ENCODE data around the gene CPSF4.

Gene CPSF4

DNA sequence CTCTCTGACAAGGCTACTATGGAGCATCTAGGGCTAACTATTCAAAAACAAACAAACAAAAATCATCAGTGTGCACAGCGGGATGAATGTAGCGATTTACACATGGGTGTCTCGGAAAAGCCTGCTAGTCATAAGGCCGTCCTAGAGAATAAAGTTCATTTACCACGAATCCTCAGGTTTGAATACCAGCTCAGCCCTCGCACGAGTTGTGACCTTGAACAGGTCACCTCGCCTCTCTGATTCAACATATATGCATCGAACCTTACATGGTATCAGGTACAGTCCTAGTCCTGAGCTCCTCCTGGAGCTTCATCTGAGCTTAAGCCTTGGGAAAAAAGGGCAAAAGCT is 26.7 kb downstream of the CPSF4 start:
- peak overlapping the region; percentile 76 for H3K27ac ChIP-seq (ENCODE audit: extremely low read depth, low read depth, low read length)
- H3K4me3 ChIP-seq (ENCODE audit: low read depth, low read length) = peak overlapping the region; percentile 75
- TF ChIP-seq HOXD13 (CRISPR knock-in tag; IDR thresholded peaks at IDR 0.05; ENCODE audit: borderline replicate concordance) = no peak
- no peak for TF ChIP-seq ZNF112 (tag by site-specific recombination; IDR thresholded peaks at IDR 0.05)
- TF ChIP-seq, protein P1, sequence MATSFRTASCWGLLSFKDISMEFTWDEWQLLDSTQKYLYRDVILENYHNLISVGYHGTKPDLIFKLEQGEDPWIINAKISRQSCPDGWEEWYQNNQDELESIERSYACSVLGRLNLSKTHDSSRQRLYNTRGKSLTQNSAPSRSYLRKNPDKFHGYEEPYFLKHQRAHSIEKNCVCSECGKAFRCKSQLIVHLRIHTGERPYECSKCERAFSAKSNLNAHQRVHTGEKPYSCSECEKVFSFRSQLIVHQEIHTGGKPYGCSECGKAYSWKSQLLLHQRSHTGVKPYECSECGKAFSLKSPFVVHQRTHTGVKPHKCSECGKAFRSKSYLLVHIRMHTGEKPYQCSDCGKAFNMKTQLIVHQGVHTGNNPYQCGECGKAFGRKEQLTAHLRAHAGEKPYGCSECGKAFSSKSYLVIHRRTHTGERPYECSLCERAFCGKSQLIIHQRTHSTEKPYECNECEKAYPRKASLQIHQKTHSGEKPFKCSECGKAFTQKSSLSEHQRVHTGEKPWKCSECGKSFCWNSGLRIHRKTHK (tag by site-specific recombination; IDR thresholded peaks at IDR 0.05) = no peak
- TF ChIP-seq, protein P2, sequence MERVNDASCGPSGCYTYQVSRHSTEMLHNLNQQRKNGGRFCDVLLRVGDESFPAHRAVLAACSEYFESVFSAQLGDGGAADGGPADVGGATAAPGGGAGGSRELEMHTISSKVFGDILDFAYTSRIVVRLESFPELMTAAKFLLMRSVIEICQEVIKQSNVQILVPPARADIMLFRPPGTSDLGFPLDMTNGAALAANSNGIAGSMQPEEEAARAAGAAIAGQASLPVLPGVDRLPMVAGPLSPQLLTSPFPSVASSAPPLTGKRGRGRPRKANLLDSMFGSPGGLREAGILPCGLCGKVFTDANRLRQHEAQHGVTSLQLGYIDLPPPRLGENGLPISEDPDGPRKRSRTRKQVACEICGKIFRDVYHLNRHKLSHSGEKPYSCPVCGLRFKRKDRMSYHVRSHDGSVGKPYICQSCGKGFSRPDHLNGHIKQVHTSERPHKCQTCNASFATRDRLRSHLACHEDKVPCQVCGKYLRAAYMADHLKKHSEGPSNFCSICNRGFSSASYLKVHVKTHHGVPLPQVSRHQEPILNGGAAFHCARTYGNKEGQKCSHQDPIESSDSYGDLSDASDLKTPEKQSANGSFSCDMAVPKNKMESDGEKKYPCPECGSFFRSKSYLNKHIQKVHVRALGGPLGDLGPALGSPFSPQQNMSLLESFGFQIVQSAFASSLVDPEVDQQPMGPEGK (tag by site-specific recombination; IDR thresholded peaks at IDR 0.05) = no peak
- TF ChIP-seq ZNF473 (tag by site-specific recombination; IDR thresholded peaks at IDR 0.05) = no peak
- no peak for TF ChIP-seq ZNF664 (tag by site-specific recombination; IDR thresholded peaks at IDR 0.05)
- no peak for TF ChIP-seq ZNF221 (tag by site-specific recombination; IDR thresholded peaks at IDR 0.05; ENCODE audit: borderline replicate concordance)
- TF ChIP-seq KLF8 (tag by site-specific recombination; IDR thresholded peaks at IDR 0.05) = no peak
- no peak for TF ChIP-seq SETDB1 (IDR thresholded peaks at IDR 0.05; ENCODE audit: insufficient read length, low read length)
- TF ChIP-seq SP2 (tag by site-specific recombination; IDR thresholded peaks at IDR 0.05) = no peak
- TF ChIP-seq ZBTB17 (tag by site-specific recombination; IDR thresholded peaks at IDR 0.05) = no peak
- TF ChIP-seq ZNF239 (tag by site-specific recombination; IDR thresholded peaks at IDR 0.05) = no peak
- no peak for TF ChIP-seq ZNF548 (tag by site-specific recombination; IDR thresholded peaks at IDR 0.05)
- no peak for TF ChIP-seq OVOL3 (tag by site-specific recombination; IDR thresholded peaks at IDR 0.05)
- no peak for TF ChIP-seq ZNF596 (tag by site-specific recombination; IDR thresholded peaks at IDR 0.05)
- no peak for TF ChIP-seq ZNF2 (tag by site-specific recombination; IDR thresholded peaks at IDR 0.05)
- no peak for TF ChIP-seq GFI1B (tag by site-specific recombination; IDR thresholded peaks at IDR 0.05)
- TF ChIP-seq ZNF555 (tag by site-specific recombination; conservative IDR thresholded peaks at IDR 0.05) = no peak
- H3K36me3 ChIP-seq (ENCODE audit: control insufficient read depth in 2 of 2, insufficient read depth in 1 of 2, low read length in 2 of 2) = peaks cover 13 to 21% of the 10 kb centered on the region in 2 experiments; a peak in 2 of 3 replicates
- H3K4me1 ChIP-seq (ENCODE audit: control insufficient read depth, insufficient read depth, low read length) = no peaks in the 10 kb centered on the region
- CTCF ChIA-PET = interaction anchor here (1.0 kb wide), 1 partner anchor 152 kb away, joined by 3 read pairs; the partner anchor contains the start of gene ZSCAN25
- POLR2A ChIA-PET = interaction anchor here (0.9 to 1.0 kb wide), 2 partner anchors 8 to 10 kb away, joined by 3 read pairs; no protein-coding TSS in a partner anchor
- no peaks in the 10 kb centered on the region for H3K9me3 ChIP-seq (ENCODE audit: control insufficient read depth, insufficient read depth, low read depth, low read length)

DNA sequence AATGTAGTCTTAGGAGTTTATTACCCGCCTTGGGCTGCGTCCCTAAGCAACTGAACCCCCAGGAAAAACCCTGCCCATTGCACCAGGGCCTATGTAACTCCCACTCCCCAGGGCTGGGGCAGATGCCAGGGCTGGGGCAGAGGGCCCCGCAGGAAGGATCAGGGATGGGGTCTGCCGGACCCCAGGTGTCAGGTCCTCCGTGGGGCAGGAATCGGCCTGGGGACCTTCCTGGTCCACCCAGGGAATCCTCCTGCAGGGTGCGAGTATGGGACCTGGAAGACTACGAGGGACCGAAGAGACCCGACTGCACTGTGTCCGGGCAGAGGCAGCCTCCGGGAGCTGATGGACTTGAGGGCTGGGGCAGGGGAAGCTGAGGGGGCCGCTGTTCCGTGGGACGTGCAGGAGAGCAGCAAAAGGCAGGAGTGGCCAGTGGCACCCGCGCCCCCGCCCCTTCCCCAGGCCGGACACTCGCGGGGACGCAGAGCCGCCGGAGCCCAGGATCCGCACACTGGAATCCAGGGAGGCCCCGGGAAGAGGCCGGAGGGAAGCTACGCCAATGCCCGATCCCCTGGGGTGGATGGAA is 29.7 kb downstream of the CPSF4 start:
- H3K4me1 ChIP-seq (ENCODE audit: control insufficient read depth, insufficient read depth, low read length) = no peaks in the 10 kb centered on the region
- TF ChIP-seq ZNF747 (tag by site-specific recombination; IDR thresholded peaks at IDR 0.05) = no peak
- TF ChIP-seq SP2 (tag by site-specific recombination; IDR thresholded peaks at IDR 0.05) = no peak
- TF ChIP-seq ZNF202 (tag by site-specific recombination; IDR thresholded peaks at IDR 0.05; ENCODE audit: borderline replicate concordance) = no peak
- no peak for TF ChIP-seq SP7 (tag by site-specific recombination; IDR thresholded peaks at IDR 0.05)
- TF ChIP-seq REPIN1 (tag by site-specific recombination; IDR thresholded peaks at IDR 0.05; ENCODE audit: low read depth) = no peak
- TF ChIP-seq PRDM10 (tag by site-specific recombination; IDR thresholded peaks at IDR 0.05) = no peak
- TF ChIP-seq ZNF394 (tag by site-specific recombination; IDR thresholded peaks at IDR 0.05; ENCODE audit: borderline replicate concordance) = no peak
- no peak for TF ChIP-seq GFI1B (tag by site-specific recombination; IDR thresholded peaks at IDR 0.05)
- TF ChIP-seq, protein P3, sequence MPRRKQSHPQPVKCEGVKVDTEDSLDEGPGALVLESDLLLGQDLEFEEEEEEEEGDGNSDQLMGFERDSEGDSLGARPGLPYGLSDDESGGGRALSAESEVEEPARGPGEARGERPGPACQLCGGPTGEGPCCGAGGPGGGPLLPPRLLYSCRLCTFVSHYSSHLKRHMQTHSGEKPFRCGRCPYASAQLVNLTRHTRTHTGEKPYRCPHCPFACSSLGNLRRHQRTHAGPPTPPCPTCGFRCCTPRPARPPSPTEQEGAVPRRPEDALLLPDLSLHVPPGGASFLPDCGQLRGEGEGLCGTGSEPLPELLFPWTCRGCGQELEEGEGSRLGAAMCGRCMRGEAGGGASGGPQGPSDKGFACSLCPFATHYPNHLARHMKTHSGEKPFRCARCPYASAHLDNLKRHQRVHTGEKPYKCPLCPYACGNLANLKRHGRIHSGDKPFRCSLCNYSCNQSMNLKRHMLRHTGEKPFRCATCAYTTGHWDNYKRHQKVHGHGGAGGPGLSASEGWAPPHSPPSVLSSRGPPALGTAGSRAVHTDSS (tag by site-specific recombination; IDR thresholded peaks at IDR 0.05) = no peak
- no peak for TF ChIP-seq ZNF529 (tag by site-specific recombination; IDR thresholded peaks at IDR 0.05; ENCODE audit: insufficient replicate concordance)
- no peak for TF ChIP-seq ZNF114 (tag by site-specific recombination; IDR thresholded peaks at IDR 0.05)
- ChIA-PET POLR2A (no interaction called here), CTCF (no interaction called here)
- no peaks in the 10 kb centered on the region for H3K9me3 ChIP-seq (ENCODE audit: control insufficient read depth, insufficient read depth, low read depth, low read length)
- H3K27ac ChIP-seq (ENCODE audit: extremely low read depth, low read depth, low read length) = no peak overlapping the region
- peaks cover 7% of the 10 kb centered on the region in 2 experiments; a peak in 2 of 3 replicates for H3K36me3 ChIP-seq (ENCODE audit: control insufficient read depth in 2 of 2, insufficient read depth in 1 of 2, low read length in 2 of 2)
- H3K4me3 ChIP-seq (ENCODE audit: low read depth, low read length) = no peak overlapping the region
